H1 (cell line): ENCODE data around the gene MXD1. TPM values are rescaled to one million over a fixed set of nuclear protein-coding genes. Genes with fewer than 3 reads are reported as not detected.

Experiments
- CTCF ChIA-PET: fragments of 300-600 bp; sonication (Branson Sonifier 250); formaldehyde crosslinking; loops from one replicate; lab custom pipeline; 2021; ENCODE audit not compliant: partially characterized antibody; lab: Charles Lee
- POLR2A ChIA-PET: fragments of 300-600 bp; sonication (Branson Sonifier 250); formaldehyde crosslinking; loops from one replicate; lab custom pipeline; 2021; ENCODE audit warnings: inconsistent platforms; ENCODE audit not compliant: partially characterized antibody; lab: Charles Lee
- DNase-seq, 2 experiments: peaks; one replicate each; pipeline versions ENCODE4 v3.0.0 to v3.0.0-alpha.2; 2010 to 2022; ENCODE audit warnings: low spot score in 2 of 2, low read depth in 1 of 2, mixed read lengths in 1 of 2
- FAIRE-seq: peaks from 2 replicates; lab custom pipeline; 2011; peaks lifted over from hg19 to GRCh38; lab: Jason Lieb, UNC
- H2AFZ ChIP-seq: 2 replicates; pipeline ENCODE4 v1.8.1; 2012; ENCODE audit warnings: low read length, inconsistent platforms
- H2AK5ac ChIP-seq: 2 replicates; pipeline ENCODE4 v1.6.1; 2013; ENCODE audit warnings: low read depth, low read length
- H2BK120ac ChIP-seq: replicated peaks from 2 replicates; pipeline ENCODE3; 2013; ENCODE audit warnings: low read depth, low read length, inconsistent platforms
- H2BK12ac ChIP-seq: 2 replicates; pipeline ENCODE4 v1.6.1; 2013; ENCODE audit warnings: low read depth, low read length
- H2BK15ac ChIP-seq: 2 replicates; pipeline ENCODE4 v1.6.1; 2013; ENCODE audit warnings: low read length
- H2BK20ac ChIP-seq: 2 replicates; pipeline ENCODE4 v1.6.1; 2013; ENCODE audit warnings: low read length
- H2BK5ac ChIP-seq: 2 replicates; pipeline ENCODE4 v1.6.1; 2013; ENCODE audit warnings: low read depth, low read length
- H3K14ac ChIP-seq: 2 replicates; pipeline ENCODE4 v1.6.1; 2013; ENCODE audit warnings: inconsistent platforms; ENCODE audit not compliant: insufficient read length
- H3K18ac ChIP-seq: 2 replicates; pipeline ENCODE4 v1.6.1; 2013; ENCODE audit warnings: low read length; ENCODE audit errors: extremely low read depth
- H3K23ac ChIP-seq: 2 replicates; pipeline ENCODE4 v1.6.1; 2013; ENCODE audit warnings: inconsistent platforms; ENCODE audit not compliant: insufficient read length
- H3K23me2 ChIP-seq: 2 replicates; pipeline ENCODE4 v1.6.1; 2013; ENCODE audit warnings: low read depth, low read length
- H3K27ac ChIP-seq: 2 replicates; pipeline ENCODE4 v1.6.1; 2011; ENCODE audit warnings: low read depth, low read length, inconsistent platforms
- H3K27me3 ChIP-seq, 4 experiments: replicated peaks in 1 of 4; 1 replicate in 1 of 4; 2 replicates in 3 of 4; pipeline versions ENCODE4 v1.6.1 to v1.8.1; 2011 to 2013; ENCODE audit warnings: low read length in 3 of 4, mild to moderate bottlenecking in 3 of 4, inconsistent platforms in 2 of 4, mixed read lengths in 2 of 4, moderate library complexity in 1 of 4; ENCODE audit not compliant: control insufficient read depth in 3 of 4, insufficient read depth in 3 of 4; ENCODE audit errors: extremely low read depth in 1 of 4
- H3K36me3 ChIP-seq, 4 experiments: 2 replicates each; pipeline versions ENCODE4 v1.6.1 to v1.8.1; 2011 to 2013; ENCODE audit warnings: mild to moderate bottlenecking in 4 of 4, low read length in 3 of 4, moderate library complexity in 2 of 4, control low read depth in 1 of 4, inconsistent platforms in 1 of 4; ENCODE audit not compliant: insufficient read depth in 4 of 4, control insufficient read depth in 2 of 4
- H3K4ac ChIP-seq: replicated peaks from 2 replicates; pipeline ENCODE3; 2013; ENCODE audit warnings: low read length, low read depth, mixed read lengths, inconsistent platforms; ENCODE audit not compliant: insufficient read length
- H3K4me1 ChIP-seq, 4 experiments: replicated peaks in 1 of 4; 1 replicate in 1 of 4; 2 replicates in 3 of 4; pipeline versions ENCODE4 v1.6.1 to v1.8.1; 2011 to 2013; ENCODE audit warnings: low read length in 3 of 4, inconsistent platforms in 2 of 4, mixed read lengths in 1 of 4; ENCODE audit not compliant: insufficient read depth in 4 of 4, control insufficient read depth in 3 of 4
- H3K4me2 ChIP-seq, 2 experiments: 2 replicates each; pipeline versions ENCODE4 v1.6.1 to v1.8.1; 2011 to 2013; ENCODE audit warnings: low read depth in 2 of 2, low read length in 2 of 2, control low read depth in 1 of 2, inconsistent platforms in 1 of 2, mild to moderate bottlenecking in 1 of 2; ENCODE audit not compliant: insufficient read depth in 1 of 2
- H3K4me3 ChIP-seq, 4 experiments: fragments of 200-600, 300-600 bp in 1 of 4; sonication (generic), shearing (Covaris generic), sonication (Bioruptor Twin) in 1 of 4; 2 replicates each; pipeline versions ENCODE4 v1.5.1 to v1.8.1; 2011 to 2016; ENCODE audit warnings: low read length in 4 of 4, low read depth in 3 of 4, control low read depth in 2 of 4, inconsistent platforms in 2 of 4, mild to moderate bottlenecking in 2 of 4, mixed read lengths in 1 of 4, moderate library complexity in 1 of 4; ENCODE audit not compliant: insufficient read depth in 2 of 4; ENCODE audit errors: extremely low read depth in 1 of 4
- H3K56ac ChIP-seq: replicated peaks from 2 replicates; pipeline ENCODE3; 2013; ENCODE audit warnings: low read depth, mild to moderate bottlenecking, mixed read lengths, low read length, inconsistent platforms; ENCODE audit not compliant: insufficient read length
- H3K79me1 ChIP-seq: 2 replicates; pipeline ENCODE4 v1.6.1; 2013; ENCODE audit warnings: low read depth, low read length, control low read depth
- H3K79me2 ChIP-seq, 2 experiments: 2 replicates each; pipeline versions ENCODE4 v1.6.1 to v1.8.1; 2012 to 2013; ENCODE audit warnings: low read length in 2 of 2, mild to moderate bottlenecking in 2 of 2, inconsistent platforms in 1 of 2; ENCODE audit not compliant: insufficient read depth in 2 of 2, control insufficient read depth in 1 of 2
- H3K9ac ChIP-seq, 4 experiments: replicated peaks in 1 of 4; 1 replicate in 1 of 4; 2 replicates in 3 of 4; pipeline versions ENCODE4 v1.6.1 to v1.8.1; 2011 to 2013; ENCODE audit warnings: low read depth in 3 of 4, low read length in 3 of 4, control low read depth in 2 of 4, mild to moderate bottlenecking in 2 of 4, moderate library complexity in 2 of 4, inconsistent platforms in 1 of 4; ENCODE audit errors: extremely low read depth in 1 of 4
- H3K9me3 ChIP-seq, 2 experiments: 2 replicates each; pipeline versions ENCODE4 v1.6.1 to v1.8.1; 2012 to 2013; ENCODE audit warnings: mild to moderate bottlenecking in 2 of 2, moderate library complexity in 2 of 2, control low read depth in 1 of 2, inconsistent platforms in 1 of 2, low read depth in 1 of 2, low read length in 1 of 2, mixed read lengths in 1 of 2; ENCODE audit not compliant: insufficient read depth in 2 of 2
- H4K20me1 ChIP-seq, 2 experiments: replicated peaks in 1 of 2; 2 replicates each; pipeline versions ENCODE3 to v1.8.1; 2011 to 2013; ENCODE audit warnings: inconsistent platforms in 2 of 2, low read length in 2 of 2, mild to moderate bottlenecking in 1 of 2; ENCODE audit not compliant: insufficient read depth in 2 of 2, control insufficient read depth in 1 of 2
- H4K5ac ChIP-seq: 2 replicates; pipeline ENCODE4 v1.6.1; 2013; ENCODE audit warnings: low read length, low read depth, mixed read lengths, inconsistent platforms; ENCODE audit not compliant: insufficient read length
- H4K8ac ChIP-seq: 2 replicates; pipeline ENCODE4 v1.8.0; 2013; ENCODE audit warnings: mild to moderate bottlenecking, moderate library complexity, low read length, inconsistent platforms; ENCODE audit not compliant: insufficient read depth; ENCODE audit errors: extremely low read depth
- H4K91ac ChIP-seq: replicated peaks from 2 replicates; pipeline ENCODE3; 2013; ENCODE audit warnings: low read length, mixed read lengths, inconsistent platforms; ENCODE audit not compliant: insufficient read length
- CBX8 ChIP-seq: fragments of 300-800, 300-1000 bp; sonication (generic); IDR thresholded peaks from 2 replicates; pipeline ENCODE4 v1.7.1; 2016; ENCODE audit warnings: low read depth, low read length, borderline replicate concordance
- CTCF ChIP-seq, 3 experiments: IDR thresholded peaks; 1 replicate in 2 of 3; 2 replicates in 1 of 3; pipeline versions ENCODE4 v1.5.1 to v1.6.1; 2011; ENCODE audit warnings: low read length in 3 of 3, mild to moderate bottlenecking in 3 of 3, inconsistent platforms in 2 of 3, low read depth in 1 of 3, moderate library complexity in 1 of 3; ENCODE audit not compliant: insufficient read depth in 1 of 3; ENCODE audit errors: control extremely low read depth in 1 of 3
- KDM4A ChIP-seq: IDR thresholded peaks from one replicate; pipeline ENCODE4 v1.7.1; 2012; ENCODE audit warnings: low read depth, mild to moderate bottlenecking, moderate library complexity, low read length, inconsistent platforms; ENCODE audit not compliant: severe bottlenecking
- MAFK ChIP-seq: IDR thresholded peaks from 2 replicates; pipeline ENCODE4 v1.6.1; 2012; ENCODE audit warnings: low read depth, mild to moderate bottlenecking, improper control_type of control experiment, low read length
- NANOG ChIP-seq: IDR thresholded peaks from 2 replicates; pipeline ENCODE4 v1.6.1; 2011; ENCODE audit warnings: low read length, low read depth, mild to moderate bottlenecking, inconsistent platforms; ENCODE audit not compliant: insufficient read depth, poor library complexity, severe bottlenecking
- RFX5 ChIP-seq: IDR thresholded peaks from 2 replicates; pipeline ENCODE4 v1.6.1; 2011; ENCODE audit warnings: low read depth, low read length, improper control_type of control experiment, borderline replicate concordance
- RXRA ChIP-seq: IDR thresholded peaks from 2 replicates; pipeline ENCODE4 v1.6.1; 2011; ENCODE audit warnings: low read depth, mild to moderate bottlenecking, low read length, moderate library complexity; ENCODE audit not compliant: insufficient read depth
- SIRT6 ChIP-seq: IDR thresholded peaks from one replicate; pipeline ENCODE4 v1.7.1; 2012; ENCODE audit warnings: low read length, inconsistent platforms
- SP1 ChIP-seq: IDR thresholded peaks from 2 replicates; pipeline ENCODE4 v1.6.1; 2011; ENCODE audit warnings: low read depth, low read length
- TAF7 ChIP-seq: optimal IDR thresholded peaks from 2 replicates; pipeline ENCODE3; 2011; ENCODE audit warnings: low read depth, mild to moderate bottlenecking, inconsistent platforms, low read length, moderate library complexity, borderline replicate concordance
- TBP ChIP-seq: IDR thresholded peaks from 2 replicates; pipeline ENCODE4 v1.6.1; 2011; ENCODE audit warnings: low read depth, low read length, improper control_type of control experiment
- ZNF274 ChIP-seq: IDR thresholded peaks from 2 replicates; pipeline ENCODE4 v1.7.0; 2012; ENCODE audit warnings: low read length, borderline replicate concordance; ENCODE audit errors: extremely low read depth
- WGBS, 2 experiments: shearing (Covaris generic) in 1 of 2; methylation state at CpG; one replicate each; pipeline versions ENCODE4 v1.1.6 to v1.1.7; 2013 to 2015; ENCODE audit warnings: low lambda C conversion rate in 2 of 2, mixed read lengths in 2 of 2, inconsistent platforms in 1 of 2, low coverage in 1 of 2, missing lambda C conversion rate in 1 of 2; ENCODE audit not compliant: insufficient replicate concordance in 2 of 2, insufficient coverage in 1 of 2, insufficient read length in 1 of 2; ENCODE audit errors: extremely low coverage in 1 of 2, missing lambda C conversion rate in 1 of 2; 5-methylcytosine and 5-hydroxymethylcytosine counted together
- polyA plus RNA-seq, 7 experiments: library from polyadenylated mRNA; depleted of rRNA in 3 of 7; stranded (reverse) in 5 of 7; unstranded in 2 of 7; fragments of >200 nt in 5 of 7; fragments of 200-250 nt in 2 of 7; gene quantifications; 1 replicate in 5 of 7; 2 replicates in 1 of 7; 4 replicates in 1 of 7; pipeline versions ENCODE4 v1.2.1 to v1.2.3, GENCODE V29; 2011 to 2013; ENCODE audit warnings: missing spikeins in 2 of 7, mixed read lengths in 2 of 7
- total RNA-seq: library from RNA; stranded (reverse); fragmentation: NEBNext Ultra II Directional; extraction: Animal tissue kit (Norgen Biotek cat#: 25700); gene quantifications from 2 replicates; pipeline ENCODE4 v1.2.1, GENCODE V29; 2021

MXD1 gene
- total and polyA plus RNA-seq, 2 of the 8 experiments (the other 6 are each of a cell fraction or from before 2014, with no cell fraction given): 1.6 to 2.6 TPM

GRCh38 chr2:69960821-69961220, 45.9 kb downstream of the MXD1 start:
- no peak overlapping the region for H4K91ac ChIP-seq
- no peak for TF ChIP-seq CTCF (IDR thresholded peaks at IDR 0.05; ENCODE audit: control extremely low read depth in 1 of 3, insufficient read depth in 1 of 3, low read depth in 1 of 3, low read length in 3 of 3)
- no peak for TF ChIP-seq RFX5
- no peak for TF ChIP-seq KDM4A
- no peak for TF ChIP-seq CBX8
- no peak for TF ChIP-seq TBP
- no peak for TF ChIP-seq SP1
- no peak for TF ChIP-seq NANOG
- TF ChIP-seq ZNF274: no peak
- no peak for TF ChIP-seq MAFK
- no peak for TF ChIP-seq TAF7
- TF ChIP-seq RXRA: no peak
- TF ChIP-seq SIRT6: no peak

More at GRCh38 chr2:69960821-69961220, 45.9 kb downstream of the MXD1 start:
- no peak overlapping the region for H3K27ac ChIP-seq
- H3K27me3 ChIP-seq: no peaks in the 10 kb centered on the region
- H4K5ac ChIP-seq: no peak overlapping the region
- no peak overlapping the region for H3K18ac ChIP-seq
- no peaks in the 10 kb centered on the region for H3K79me1 ChIP-seq
- no peak overlapping the region for H3K14ac ChIP-seq
- peaks cover 0 to 7% (median 0%) of the 10 kb centered on the region in 4 experiments; a peak in 1 of 7 replicates for H3K4me1 ChIP-seq
- no peak overlapping the region for H2BK5ac ChIP-seq
- no peak overlapping the region for H2BK12ac ChIP-seq
- no peaks in the 10 kb centered on the region for H3K36me3 ChIP-seq
- no peak overlapping the region for H2AK5ac ChIP-seq
- no peak overlapping the region for H3K23ac ChIP-seq
- H2BK20ac ChIP-seq: no peak overlapping the region
- no peak overlapping the region for H2BK120ac ChIP-seq
- no peak overlapping the region for H3K56ac ChIP-seq
- H2BK15ac ChIP-seq: peak overlapping the region; percentile 72; the same call in 1 of the 2 replicates
- CTCF ChIA-PET: interaction anchor here (1.2 kb wide), 1 partner anchor 20 kb away, joined by 3 read pairs; no protein-coding TSS in a partner anchor
- H3K9ac ChIP-seq: no peak overlapping the region
- no peak overlapping the region for H3K4me3 ChIP-seq
- no peak overlapping the region for H3K4ac ChIP-seq
- H3K23me2 ChIP-seq: no peaks in the 10 kb centered on the region
- POLR2A ChIA-PET: no interaction called here
- no peak overlapping the region for H2AFZ ChIP-seq
- H4K8ac ChIP-seq: peak overlapping the region; percentile 1; the same call in 1 of the 2 replicates
- H3K4me2 ChIP-seq: no peak overlapping the region
- no peaks in the 10 kb centered on the region for H3K79me2 ChIP-seq
- no peak for FAIRE-seq
- H3K9me3 ChIP-seq: no peaks in the 10 kb centered on the region
- 89% methylated on average over 6 of the region's 6 CpGs; no CpG with 5 or more reads in 1 of the 2 experiments for WGBS, 2 experiments
- no peaks in the 10 kb centered on the region for H4K20me1 ChIP-seq
- no peak for DNase-seq
